Gastrocnemius medialis (tissue), 4 donors: Measurements from ENCODE around the gene XYLT1.

Source experiments
- POLR2A ChIP-seq, 2 donors: fragments of 450-650 bp; IDR thresholded peaks; one replicate each; pipeline ENCODE4 v1.6.1; 2017; ENCODE audit warnings: antibody characterized with exemption in 2 of 2, mild to moderate bottlenecking in 2 of 2, moderate library complexity in 2 of 2
- TF ChIP-seq, protein P1 (sequence below), 5 experiments: fragments of 450-650 bp in 3 of 5; fragments of 200-600 bp in 2 of 5; sonication (generic) in 2 of 5; IDR thresholded peaks in 4 of 5; conservative IDR thresholded peaks in 1 of 5; 1 replicate in 4 of 5; 2 replicates in 1 of 5; pipeline ENCODE4 v1.5.1; 2016 to 2019; ENCODE audit warnings: antibody characterized with exemption in 5 of 5, mild to moderate bottlenecking in 3 of 5, moderate library complexity in 3 of 5

DNA sequence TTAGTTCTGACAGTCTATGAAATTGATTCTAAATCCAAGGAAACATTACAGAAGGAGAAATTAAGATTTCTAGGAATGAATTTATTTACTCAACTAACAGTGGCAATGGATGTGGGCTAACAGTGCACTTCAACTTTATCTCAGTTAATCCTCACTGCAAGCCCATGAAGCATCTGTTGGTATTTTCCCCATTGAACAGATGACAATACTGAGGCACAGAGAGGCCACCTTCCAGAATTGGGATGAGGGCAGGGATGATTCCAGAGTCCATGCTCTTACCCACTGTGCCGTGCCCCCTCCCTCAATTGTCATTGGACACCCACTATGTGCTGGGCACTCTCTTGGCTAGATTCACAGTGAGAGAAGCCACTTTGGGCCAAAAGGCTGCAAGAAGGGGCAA is 89.0 kb downstream of the XYLT1 start:
- TF ChIP-seq, protein P1, sequence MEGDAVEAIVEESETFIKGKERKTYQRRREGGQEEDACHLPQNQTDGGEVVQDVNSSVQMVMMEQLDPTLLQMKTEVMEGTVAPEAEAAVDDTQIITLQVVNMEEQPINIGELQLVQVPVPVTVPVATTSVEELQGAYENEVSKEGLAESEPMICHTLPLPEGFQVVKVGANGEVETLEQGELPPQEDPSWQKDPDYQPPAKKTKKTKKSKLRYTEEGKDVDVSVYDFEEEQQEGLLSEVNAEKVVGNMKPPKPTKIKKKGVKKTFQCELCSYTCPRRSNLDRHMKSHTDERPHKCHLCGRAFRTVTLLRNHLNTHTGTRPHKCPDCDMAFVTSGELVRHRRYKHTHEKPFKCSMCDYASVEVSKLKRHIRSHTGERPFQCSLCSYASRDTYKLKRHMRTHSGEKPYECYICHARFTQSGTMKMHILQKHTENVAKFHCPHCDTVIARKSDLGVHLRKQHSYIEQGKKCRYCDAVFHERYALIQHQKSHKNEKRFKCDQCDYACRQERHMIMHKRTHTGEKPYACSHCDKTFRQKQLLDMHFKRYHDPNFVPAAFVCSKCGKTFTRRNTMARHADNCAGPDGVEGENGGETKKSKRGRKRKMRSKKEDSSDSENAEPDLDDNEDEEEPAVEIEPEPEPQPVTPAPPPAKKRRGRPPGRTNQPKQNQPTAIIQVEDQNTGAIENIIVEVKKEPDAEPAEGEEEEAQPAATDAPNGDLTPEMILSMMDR (IDR thresholded peaks at IDR 0.05 in 4 of 5, conservative IDR thresholded peaks at IDR 0.05 in 1 of 5), result no peak
- no peak for TF ChIP-seq POLR2A (IDR thresholded peaks at IDR 0.05)
